GM11168 (cell line): Measurements from ENCODE around the gene MRPS14.

Experiments
- in situ Hi-C: fragments of 300-500 bp; cut with MboI; formaldehyde crosslinking; loops from one replicate; pipeline ENCODE4 v1.12.0; 2022; ENCODE audit warnings: low sequenced_read_pairs; ENCODE audit not compliant: unreplicated experiment

Gene MRPS14

GRCh38 chr1:175034775-175035174 lies 11.6 kb upstream of the MRPS14 start:
- in situ Hi-C loops, result loop anchor here (25.0 kb wide), 1 partner anchor 278 kb away; no protein-coding TSS in a partner anchor

- in situ Hi-C loops, result loop anchor here (25.0 kb wide), 1 partner anchor 278 kb away; no protein-coding TSS in a partner anchor
These were observed 10.7 kb upstream of the MRPS14 start for GRCh38 chr1:175033953-175034352.

- in situ Hi-C loops, result loop anchor here (5.0 to 25.0 kb wide), 2 partner anchors 118 to 288 kb away; no protein-coding TSS in a partner anchor
These were observed 1.5 kb upstream of the MRPS14 start for GRCh38 chr1:175024773-175025172.

GRCh38 chr1:175023922-175024242 lies 657 bp upstream of the MRPS14 start:
- in situ Hi-C loops, result loop anchor here (5.0 kb wide), 1 partner anchor 118 kb away; no protein-coding TSS in a partner anchor

GRCh38 chr1:175019524-175019923 lies 3.7 kb downstream of the MRPS14 start:
- in situ Hi-C loops, result no loop called here

- in situ Hi-C loops, result no loop called here
These were observed 8.0 kb downstream of the MRPS14 start for GRCh38 chr1:175015243-175015642.

GRCh38 chr1:175013445-175013844 lies 9.8 kb downstream of the MRPS14 start:
- in situ Hi-C loops, result no loop called here

- in situ Hi-C loops, result no loop called here
These were observed 13.7 kb downstream of the MRPS14 start for GRCh38 chr1:175009532-175009931.

GRCh38 chr1:175005085-175005783 lies 18.0 kb downstream of the MRPS14 start:
- in situ Hi-C loops, result no loop called here

GRCh38 chr1:175003521-175003920 lies 19.7 kb downstream of the MRPS14 start:
- in situ Hi-C loops, result no loop called here

GRCh38 chr1:175002910-175003517 lies 20.2 kb downstream of the MRPS14 start:
- in situ Hi-C loops, result no loop called here

GRCh38 chr1:175000697-175001187 lies 22.5 kb downstream of the MRPS14 start:
- in situ Hi-C loops, result no loop called here

- in situ Hi-C loops, result loop anchor here (25.0 kb wide), 1 partner anchor 188 kb away; no protein-coding TSS in a partner anchor
These were observed 23.1 kb downstream of the MRPS14 start, which contains the start of gene CACYBP for GRCh38 chr1:174999936-175000696. CACYBP (plus strand) TSS chr1:174999947; CDS start chr1:175000181, 234 bp downstream.

- in situ Hi-C loops, result loop anchor here (25.0 kb wide), 1 partner anchor 187 kb away; no protein-coding TSS in a partner anchor
These were observed 23.8 kb downstream of the MRPS14 start for GRCh38 chr1:174999216-174999935.

GRCh38 chr1:174998569-174999215 lies 24.5 kb downstream of the MRPS14 start:
- in situ Hi-C loops, result loop anchor here (25.0 kb wide), 1 partner anchor 186 kb away; no protein-coding TSS in a partner anchor

- in situ Hi-C loops, result loop anchor here (25.0 kb wide), 1 partner anchor 185 kb away; no protein-coding TSS in a partner anchor
These were observed 26.2 kb downstream of the MRPS14 start for GRCh38 chr1:174997041-174997440.

GRCh38 chr1:174996476-174996875 lies 26.7 kb downstream of the MRPS14 start:
- in situ Hi-C loops, result loop anchor here (25.0 kb wide), 1 partner anchor 184 kb away; no protein-coding TSS in a partner anchor

GRCh38 chr1:174995916-174996315 lies 27.3 kb downstream of the MRPS14 start:
- in situ Hi-C loops, result loop anchor here (25.0 kb wide), 1 partner anchor 184 kb away; no protein-coding TSS in a partner anchor

GRCh38 chr1:174995121-174995520 lies 28.1 kb downstream of the MRPS14 start:
- in situ Hi-C loops, result loop anchor here (25.0 kb wide), 1 partner anchor 183 kb away; no protein-coding TSS in a partner anchor
